AG09319 (cell line): Measurements from ENCODE around the gene SH2B2.

Experiments
- DNase-seq: peaks from one replicate; pipeline ENCODE4 v3.0.0-alpha.2; 2010; ENCODE audit warnings: low read depth; ENCODE audit errors: extremely low read depth
- CTCF ChIP-seq: IDR thresholded peaks from 2 replicates; pipeline ENCODE4 v1.5.1; 2011; ENCODE audit warnings: low read depth, mild to moderate bottlenecking, inconsistent platforms, low read length, moderate library complexity

Gene SH2B2

GRCh38 chr7:102251531-102252365 lies 34.9 kb upstream of the SH2B2 start:
- TF ChIP-seq CTCF: no peak
- no peak for DNase-seq

GRCh38 chr7:102252366-102252982 lies 34.2 kb upstream of the SH2B2 start:
- no peak for TF ChIP-seq CTCF
- DNase-seq: no peak

- DNase-seq: no peak
- no peak for TF ChIP-seq CTCF
Measured at GRCh38 chr7:102253066-102253972, 33.3 kb upstream of the SH2B2 start.

- DNase-seq: no peak
- no peak for TF ChIP-seq CTCF
Measured at GRCh38 chr7:102253973-102254370, 32.7 kb upstream of the SH2B2 start.

GRCh38 chr7:102254521-102254920 lies 32.1 kb upstream of the SH2B2 start:
- DNase-seq: no peak
- TF ChIP-seq CTCF: no peak

GRCh38 chr7:102255501-102255900 lies 31.2 kb upstream of the SH2B2 start:
- no peak for DNase-seq
- no peak for TF ChIP-seq CTCF
